GM18868 (cell line): ENCODE measurements around the gene SLC6A8.

Source experiments
- ATAC-seq: cut with Tn5 transposase; IDR thresholded peaks from one replicate; pipeline ENCODE4 v1.9.1; 2021; ENCODE audit warnings: mild to moderate bottlenecking, moderate library complexity; ENCODE audit not compliant: unreplicated experiment

SLC6A8 gene

GRCh38 chrX:153687121-153688039 lies at the start of gene SLC6A8:
Gene SLC6A8, plus strand, starts transcription at chrX:153687926. Its CDS starts 649 bp downstream, at chrX:153688575.
- ATAC-seq: no peak

- ATAC-seq: no peak
Measured at GRCh38 chrX:153638041-153638371, 49.7 kb upstream of the SLC6A8 start.

GRCh38 chrX:153638436-153639176 lies 49.1 kb upstream of the SLC6A8 start:
- ATAC-seq: no peak

- ATAC-seq: no peak
Measured at GRCh38 chrX:153639177-153640044, 48.3 kb upstream of the SLC6A8 start.

- ATAC-seq: no peak
Measured at GRCh38 chrX:153640045-153640686, 47.6 kb upstream of the SLC6A8 start.

- no peak for ATAC-seq
Measured at GRCh38 chrX:153640736-153641575, 46.8 kb upstream of the SLC6A8 start.

- no peak for ATAC-seq
Measured at GRCh38 chrX:153641627-153642026, 46.1 kb upstream of the SLC6A8 start.

GRCh38 chrX:153642051-153642654 lies 45.6 kb upstream of the SLC6A8 start:
- no peak for ATAC-seq

- ATAC-seq: no peak
Measured at GRCh38 chrX:153642655-153643430, 44.9 kb upstream of the SLC6A8 start.

GRCh38 chrX:153643431-153644351 lies 44.0 kb upstream of the SLC6A8 start:
- no peak for ATAC-seq

GRCh38 chrX:153644356-153645125 lies 43.2 kb upstream of the SLC6A8 start:
- no peak for ATAC-seq

- ATAC-seq: no peak
Measured at GRCh38 chrX:153645151-153645550, 42.6 kb upstream of the SLC6A8 start.

- no peak for ATAC-seq
Measured at GRCh38 chrX:153645921-153646488, 41.7 kb upstream of the SLC6A8 start.

- ATAC-seq: no peak
Measured at GRCh38 chrX:153646620-153647373, 40.9 kb upstream of the SLC6A8 start, which contains the start of gene DUSP9. Gene DUSP9, plus strand, starts transcription at chrX:153647203. Its CDS starts 751 bp downstream, at chrX:153647954.
